K562 (cell line): Measurements from ENCODE around the gene PMPCB. TPM values are rescaled to one million over a fixed set of nuclear protein-coding genes. Genes with fewer than 3 reads are reported as not detected.

Source experiments
- GABPA ChIP-seq: fragments of 200-800 bp; sonication (Bioruptor generic); conservative IDR thresholded peaks from 2 replicates; pipeline ENCODE4 v1.6.1; 2016; ENCODE audit warnings: low read depth, missing genetic modification characterization, missing compliant biosample characterization
- RCOR1 ChIP-seq, 2 experiments: IDR thresholded peaks; 2 replicates each; pipeline ENCODE4 v1.6.1; 2012; ENCODE audit warnings: low read depth in 2 of 2, low read length in 2 of 2, borderline replicate concordance in 1 of 2, improper control_type of control experiment in 1 of 2
- SMAD1 ChIP-seq: fragments of 150-350 bp; IDR thresholded peaks from 2 replicates; pipeline ENCODE4 v1.6.1; 2014; ENCODE audit warnings: low read length, low read depth; ENCODE audit not compliant: partially characterized antibody
- TCF3 ChIP-seq: sonication (generic); formaldehyde crosslinking; IDR thresholded peaks from 2 replicates; pipeline ENCODE4 v1.4.0; 2020; ENCODE audit warnings: mild to moderate bottlenecking, missing genetic modification reagents
- U2AF1 ChIP-seq: fragments of 200-400 bp; formaldehyde crosslinking; optimal IDR thresholded peaks from 2 replicates; pipeline ENCODE3; 2017; ENCODE audit warnings: mild to moderate bottlenecking, low read depth, low read length, moderate library complexity
- XRCC5 ChIP-seq: fragments of 200-400 bp; formaldehyde crosslinking; IDR thresholded peaks from 2 replicates; pipeline ENCODE4 v1.6.1; 2017; ENCODE audit warnings: low read depth, mild to moderate bottlenecking, low read length
- YY1 ChIP-seq, 3 experiments: IDR thresholded peaks; 2 replicates each; pipeline ENCODE4 v1.6.1; 2011; ENCODE audit warnings: low read length in 2 of 3, mild to moderate bottlenecking in 2 of 3, moderate library complexity in 2 of 3, borderline replicate concordance in 1 of 3, control low read depth in 1 of 3, low read depth in 1 of 3; ENCODE audit not compliant: insufficient read depth in 3 of 3, insufficient replicate concordance in 2 of 3, control insufficient read depth in 1 of 3, insufficient read length in 1 of 3; ENCODE audit errors: extremely low read depth in 1 of 3
- ZKSCAN1 ChIP-seq: fragments of 150-350 bp; IDR thresholded peaks from 2 replicates; pipeline ENCODE4 v1.6.1; 2016; ENCODE audit warnings: low read depth, low read length
- ZNF780A ChIP-seq: fragments of 250-450 bp; sonication (Bioruptor Pico); IDR thresholded peaks from 2 replicates; pipeline ENCODE4 v1.5.0; 2021; ENCODE audit warnings: mild to moderate bottlenecking
- polyA plus RNA-seq, 8 experiments: library from polyadenylated mRNA; depleted of rRNA in 4 of 8; stranded (reverse) in 5 of 8; unstranded in 3 of 8; fragments of >200 nt; fragmentation: Nextera tagmentation in 2 of 8; fragmentation: Illumina TruSeq in 1 of 8; extraction: Ambion mirVana in 2 of 8; extraction: Trizol in 1 of 8; gene quantifications; 2 replicates each; pipeline versions ENCODE4 v1.2.1 to v1.2.3, GENCODE V29; 2011 to 2014; ENCODE audit warnings: inconsistent platforms in 1 of 8, missing spikeins in 1 of 8
- total RNA-seq, 7 experiments: library from RNA; depleted of rRNA in 6 of 7; stranded (reverse); fragments of >200 nt in 6 of 7; fragmentation: Illumina TruSeq in 2 of 7; extraction: Trizol in 2 of 7; gene quantifications; 2 replicates each; pipeline versions ENCODE4 v1.2.1 to v1.2.3, GENCODE V29; 2011 to 2021; ENCODE audit warnings: low replicate concordance in 1 of 7
- TF ChIP-seq, protein P1 (sequence below): fragments of 250-450 bp; sonication (Bioruptor Pico); IDR thresholded peaks from 2 replicates; pipeline ENCODE4 v1.5.1; 2021; ENCODE audit warnings: mild to moderate bottlenecking
- TF ChIP-seq, protein P2 (sequence below): fragments of 450-650 bp; IDR thresholded peaks from 2 replicates; pipeline ENCODE4 v1.6.1; 2016; ENCODE audit warnings: borderline replicate concordance
- TF ChIP-seq, protein P3 (sequence below): fragments of 450-650 bp; formaldehyde crosslinking; IDR thresholded peaks from 2 replicates; pipeline ENCODE4 v1.4.0; 2020; ENCODE audit warnings: mild to moderate bottlenecking, moderate library complexity
- TF ChIP-seq, protein P4 (sequence below): fragments of 250-450 bp; sonication (Bioruptor Pico); IDR thresholded peaks from 2 replicates; pipeline ENCODE4 v1.8.0; 2021; ENCODE audit warnings: mild to moderate bottlenecking, moderate library complexity
- TF ChIP-seq, protein P5 (sequence below): fragments of 200-800 bp; sonication (Bioruptor generic); IDR thresholded peaks from 2 replicates; pipeline ENCODE4 v1.6.1; 2017; ENCODE audit warnings: missing genetic modification characterization, missing compliant biosample characterization
- TF ChIP-seq, protein P6 (sequence below): IDR thresholded peaks from 2 replicates; pipeline ENCODE4 v1.6.1; 2016; ENCODE audit warnings: missing genetic modification characterization, missing compliant biosample characterization

The PMPCB gene
- total and polyA plus RNA-seq, 9 of the 15 experiments (the other 6 are each of a cell fraction or from before 2014, with no cell fraction given), result 61.2 to 209 (median 105) TPM

DNA sequence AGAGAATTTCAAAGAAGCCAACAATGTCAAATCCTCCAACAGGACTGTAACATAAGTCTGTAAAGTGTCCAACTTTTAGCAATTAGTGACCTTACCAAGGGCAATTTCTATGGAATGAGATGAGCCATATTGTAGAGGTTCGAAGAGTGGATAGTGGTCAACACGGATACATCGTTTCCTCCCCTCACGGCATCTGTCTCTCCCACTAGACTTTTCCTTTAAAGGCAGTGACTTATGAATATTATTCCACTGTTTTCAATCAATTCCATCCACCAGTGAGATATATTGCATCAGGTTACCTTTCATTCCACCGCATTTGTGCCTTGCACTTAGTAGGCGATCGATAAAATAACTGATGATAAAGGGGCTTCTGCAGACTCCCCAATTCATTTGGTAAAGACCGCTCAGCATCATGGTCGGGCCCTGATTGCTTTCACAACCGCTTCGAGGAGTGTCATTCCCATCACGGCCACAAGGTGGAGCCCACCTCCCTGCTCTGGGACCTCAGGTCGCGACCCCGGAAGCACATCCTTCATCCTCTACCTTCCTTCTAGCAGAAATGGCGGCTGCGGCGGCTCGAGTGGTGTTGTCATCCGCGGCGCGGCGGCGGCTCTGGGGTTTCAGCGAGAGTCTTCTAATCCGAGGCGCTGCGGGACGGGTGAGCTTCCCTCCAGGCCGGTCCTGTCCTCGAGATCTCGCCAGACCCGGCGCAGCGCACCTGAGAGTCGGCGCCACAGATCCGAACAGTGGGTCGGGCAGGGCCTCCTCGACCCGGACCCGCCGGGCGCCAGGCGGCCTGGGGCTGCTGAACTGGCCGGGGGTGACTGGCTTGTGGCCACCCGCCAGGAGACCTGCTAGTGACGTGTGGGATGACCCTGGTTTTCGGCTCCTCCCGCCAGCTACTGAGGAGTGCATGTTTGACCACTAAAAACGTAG is at the start of gene PMPCB (continued):
- TF ChIP-seq YY1 (IDR thresholded peaks at IDR 0.05; ENCODE audit: borderline replicate concordance in 1 of 3, control insufficient read depth in 1 of 3, extremely low read depth in 1 of 3, insufficient read depth in 3 of 3, insufficient read length in 1 of 3, insufficient replicate concordance in 2 of 3, low read depth in 1 of 3, low read length in 2 of 3) (peak; percentile 84 to 97 (median 95)), U2AF1 (no peak), RCOR1 (IDR thresholded peaks at IDR 0.05; ENCODE audit: borderline replicate concordance in 1 of 2, low read depth in 2 of 2, low read length in 2 of 2) (peak; percentile 29 to 95; a peak in 3 of 4 replicates), ZKSCAN1 (no peak), SMAD1 (peak; percentile 58), TCF3 (CRISPR knock-in tag) (peak; percentile 48; the same call in 1 of the 2 replicates), XRCC5 (peak; percentile 90), GABPA (tag) (peak; percentile 98), ZNF780A (CRISPR knock-in tag) (no peak)
- TF ChIP-seq, protein P1, sequence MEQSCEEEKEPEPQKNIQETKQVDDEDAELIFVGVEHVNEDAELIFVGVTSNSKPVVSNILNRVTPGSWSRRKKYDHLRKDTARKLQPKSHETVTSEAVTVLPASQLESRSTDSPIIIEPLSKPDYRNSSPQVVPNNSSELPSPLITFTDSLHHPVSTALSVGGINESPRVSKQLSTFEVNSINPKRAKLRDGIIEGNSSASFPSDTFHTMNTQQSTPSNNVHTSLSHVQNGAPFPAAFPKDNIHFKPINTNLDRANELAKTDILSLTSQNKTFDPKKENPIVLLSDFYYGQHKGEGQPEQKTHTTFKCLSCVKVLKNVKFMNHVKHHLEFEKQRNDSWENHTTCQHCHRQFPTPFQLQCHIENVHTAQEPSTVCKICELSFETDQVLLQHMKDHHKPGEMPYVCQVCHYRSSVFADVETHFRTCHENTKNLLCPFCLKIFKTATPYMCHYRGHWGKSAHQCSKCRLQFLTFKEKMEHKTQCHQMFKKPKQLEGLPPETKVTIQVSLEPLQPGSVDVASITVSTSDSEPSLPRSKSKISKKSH (CRISPR knock-in tag), result no peak
- TF ChIP-seq, protein P2, sequence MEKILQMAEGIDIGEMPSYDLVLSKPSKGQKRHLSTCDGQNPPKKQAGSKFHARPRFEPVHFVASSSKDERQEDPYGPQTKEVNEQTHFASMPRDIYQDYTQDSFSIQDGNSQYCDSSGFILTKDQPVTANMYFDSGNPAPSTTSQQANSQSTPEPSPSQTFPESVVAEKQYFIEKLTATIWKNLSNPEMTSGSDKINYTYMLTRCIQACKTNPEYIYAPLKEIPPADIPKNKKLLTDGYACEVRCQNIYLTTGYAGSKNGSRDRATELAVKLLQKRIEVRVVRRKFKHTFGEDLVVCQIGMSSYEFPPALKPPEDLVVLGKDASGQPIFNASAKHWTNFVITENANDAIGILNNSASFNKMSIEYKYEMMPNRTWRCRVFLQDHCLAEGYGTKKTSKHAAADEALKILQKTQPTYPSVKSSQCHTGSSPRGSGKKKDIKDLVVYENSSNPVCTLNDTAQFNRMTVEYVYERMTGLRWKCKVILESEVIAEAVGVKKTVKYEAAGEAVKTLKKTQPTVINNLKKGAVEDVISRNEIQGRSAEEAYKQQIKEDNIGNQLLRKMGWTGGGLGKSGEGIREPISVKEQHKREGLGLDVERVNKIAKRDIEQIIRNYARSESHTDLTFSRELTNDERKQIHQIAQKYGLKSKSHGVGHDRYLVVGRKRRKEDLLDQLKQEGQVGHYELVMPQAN, result peak; percentile 85
- TF ChIP-seq, protein P3, sequence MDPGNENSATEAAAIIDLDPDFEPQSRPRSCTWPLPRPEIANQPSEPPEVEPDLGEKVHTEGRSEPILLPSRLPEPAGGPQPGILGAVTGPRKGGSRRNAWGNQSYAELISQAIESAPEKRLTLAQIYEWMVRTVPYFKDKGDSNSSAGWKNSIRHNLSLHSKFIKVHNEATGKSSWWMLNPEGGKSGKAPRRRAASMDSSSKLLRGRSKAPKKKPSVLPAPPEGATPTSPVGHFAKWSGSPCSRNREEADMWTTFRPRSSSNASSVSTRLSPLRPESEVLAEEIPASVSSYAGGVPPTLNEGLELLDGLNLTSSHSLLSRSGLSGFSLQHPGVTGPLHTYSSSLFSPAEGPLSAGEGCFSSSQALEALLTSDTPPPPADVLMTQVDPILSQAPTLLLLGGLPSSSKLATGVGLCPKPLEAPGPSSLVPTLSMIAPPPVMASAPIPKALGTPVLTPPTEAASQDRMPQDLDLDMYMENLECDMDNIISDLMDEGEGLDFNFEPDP, result no peak
- TF ChIP-seq, protein P4, sequence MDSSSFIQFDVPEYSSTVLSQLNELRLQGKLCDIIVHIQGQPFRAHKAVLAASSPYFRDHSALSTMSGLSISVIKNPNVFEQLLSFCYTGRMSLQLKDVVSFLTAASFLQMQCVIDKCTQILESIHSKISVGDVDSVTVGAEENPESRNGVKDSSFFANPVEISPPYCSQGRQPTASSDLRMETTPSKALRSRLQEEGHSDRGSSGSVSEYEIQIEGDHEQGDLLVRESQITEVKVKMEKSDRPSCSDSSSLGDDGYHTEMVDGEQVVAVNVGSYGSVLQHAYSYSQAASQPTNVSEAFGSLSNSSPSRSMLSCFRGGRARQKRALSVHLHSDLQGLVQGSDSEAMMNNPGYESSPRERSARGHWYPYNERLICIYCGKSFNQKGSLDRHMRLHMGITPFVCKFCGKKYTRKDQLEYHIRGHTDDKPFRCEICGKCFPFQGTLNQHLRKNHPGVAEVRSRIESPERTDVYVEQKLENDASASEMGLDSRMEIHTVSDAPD (CRISPR knock-in tag), result no peak
- TF ChIP-seq, protein P5, sequence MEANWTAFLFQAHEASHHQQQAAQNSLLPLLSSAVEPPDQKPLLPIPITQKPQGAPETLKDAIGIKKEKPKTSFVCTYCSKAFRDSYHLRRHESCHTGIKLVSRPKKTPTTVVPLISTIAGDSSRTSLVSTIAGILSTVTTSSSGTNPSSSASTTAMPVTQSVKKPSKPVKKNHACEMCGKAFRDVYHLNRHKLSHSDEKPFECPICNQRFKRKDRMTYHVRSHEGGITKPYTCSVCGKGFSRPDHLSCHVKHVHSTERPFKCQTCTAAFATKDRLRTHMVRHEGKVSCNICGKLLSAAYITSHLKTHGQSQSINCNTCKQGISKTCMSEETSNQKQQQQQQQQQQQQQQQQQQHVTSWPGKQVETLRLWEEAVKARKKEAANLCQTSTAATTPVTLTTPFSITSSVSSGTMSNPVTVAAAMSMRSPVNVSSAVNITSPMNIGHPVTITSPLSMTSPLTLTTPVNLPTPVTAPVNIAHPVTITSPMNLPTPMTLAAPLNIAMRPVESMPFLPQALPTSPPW (CRISPR knock-in tag), result no peak; the same call in none of the 2 replicates
- TF ChIP-seq, protein P6, sequence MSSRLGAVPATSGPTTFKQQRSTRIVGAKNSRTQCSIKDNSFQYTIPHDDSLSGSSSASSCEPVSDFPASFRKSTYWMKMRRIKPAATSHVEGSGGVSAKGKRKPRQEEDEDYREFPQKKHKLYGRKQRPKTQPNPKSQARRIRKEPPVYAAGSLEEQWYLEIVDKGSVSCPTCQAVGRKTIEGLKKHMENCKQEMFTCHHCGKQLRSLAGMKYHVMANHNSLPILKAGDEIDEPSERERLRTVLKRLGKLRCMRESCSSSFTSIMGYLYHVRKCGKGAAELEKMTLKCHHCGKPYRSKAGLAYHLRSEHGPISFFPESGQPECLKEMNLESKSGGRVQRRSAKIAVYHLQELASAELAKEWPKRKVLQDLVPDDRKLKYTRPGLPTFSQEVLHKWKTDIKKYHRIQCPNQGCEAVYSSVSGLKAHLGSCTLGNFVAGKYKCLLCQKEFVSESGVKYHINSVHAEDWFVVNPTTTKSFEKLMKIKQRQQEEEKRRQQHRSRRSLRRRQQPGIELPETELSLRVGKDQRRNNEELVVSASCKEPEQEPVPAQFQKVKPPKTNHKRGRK (tag), result no peak
